Esophagus muscularis mucosa (tissue), 4 donors: ENCODE measurements around the gene SLC35D3. TPM values are rescaled to one million over a fixed set of nuclear protein-coding genes. Genes with fewer than 3 reads are reported as not detected.

Experiments
- DNase-seq: peaks from one replicate; pipeline ENCODE4 v3.0.0-alpha.2; 2017; ENCODE audit errors: extremely low spot score
- H3K27ac ChIP-seq, 4 donors: fragments of 200-600 bp; sonication (generic); replicated peaks in 1 of 4; 1 replicate in 3 of 4; 2 replicates in 1 of 4; pipeline ENCODE4 v1.5.1; 2016 to 2019; ENCODE audit warnings: mild to moderate bottlenecking in 1 of 4
- H3K27me3 ChIP-seq, 4 donors: fragments of 200-600 bp; sonication (generic); one replicate each; pipeline versions ENCODE4 v1.5.1 to v1.6.0; 2016 to 2019
- H3K36me3 ChIP-seq, 4 donors: fragments of 200-600 bp; sonication (generic); one replicate each; pipeline ENCODE4 v1.5.1; 2016 to 2019
- H3K4me1 ChIP-seq, 4 donors: fragments of 200-600 bp; sonication (generic); one replicate each; pipeline ENCODE4 v1.5.1; 2016 to 2019
- H3K4me3 ChIP-seq, 4 donors: fragments of 200-600 bp; sonication (generic); 1 replicate in 2 of 4; 2 replicates in 2 of 4; pipeline ENCODE4 v1.5.1; 2016 to 2019; ENCODE audit warnings: mild to moderate bottlenecking in 4 of 4, moderate library complexity in 1 of 4
- H3K9me3 ChIP-seq, 4 donors: fragments of 200-600 bp; sonication (generic); 1 replicate in 3 of 4; 2 replicates in 1 of 4; pipeline ENCODE4 v1.5.1; 2016 to 2019
- CTCF ChIP-seq, 3 experiments: fragments of 200-600 bp in 2 of 3; fragments of 450-650 bp in 1 of 3; sonication (generic) in 2 of 3; IDR thresholded peaks; one replicate each; pipeline ENCODE4 v1.5.1; 2017 to 2019; ENCODE audit warnings: antibody characterized with exemption in 3 of 3, mild to moderate bottlenecking in 2 of 3, moderate library complexity in 1 of 3
- EP300 ChIP-seq: sonication (generic); formaldehyde crosslinking; IDR thresholded peaks from one replicate; pipeline ENCODE4 v1.6.1; 2017; ENCODE audit warnings: antibody characterized with exemption
- POLR2A ChIP-seq: fragments of 450-650 bp; IDR thresholded peaks from one replicate; pipeline ENCODE4 v1.6.1; 2017; ENCODE audit warnings: antibody characterized with exemption, moderate library complexity, mild to moderate bottlenecking, low read depth
- POLR2AphosphoS5 ChIP-seq, 2 donors: sonication (generic); formaldehyde crosslinking; IDR thresholded peaks; one replicate each; pipeline ENCODE4 v1.6.1; 2017; ENCODE audit warnings: antibody characterized with exemption in 2 of 2
- WGBS: methylation state at CpG from one replicate; pipeline ENCODE4 v1.1.5; 2018; 5-methylcytosine and 5-hydroxymethylcytosine counted together
- intact Hi-C: fragments of 100-400 bp; cut with DNase I; formaldehyde crosslinking; loops from one replicate; pipeline ENCODE4 v1.15.1; 2023
- total RNA-seq, 4 donors: library from RNA; depleted of rRNA; stranded (reverse); fragments of >200 nt; gene quantifications; one replicate each; pipeline versions ENCODE4 v1.1.0 to v1.2.1, GENCODE V29; 2016

SLC35D3 gene
- total RNA-seq, 4 donors from 2014 or later: 0.11 to 0.42 (median 0.17) TPM; not detected in 1

- Histone ChIP-seq H3K9me3 (no peaks in the 10 kb centered on the region), H3K4me3 (no peak overlapping the region), H3K27ac (no peak overlapping the region), H3K27me3 (no peaks in the 10 kb centered on the region), H3K4me1 (no peaks in the 10 kb centered on the region), H3K36me3 (no peaks in the 10 kb centered on the region)
- no peak for TF ChIP-seq EP300
- TF ChIP-seq POLR2A: no peak
- no peak for TF ChIP-seq CTCF (IDR thresholded peaks at IDR 0.05)
- TF ChIP-seq POLR2AphosphoS5 (IDR thresholded peaks at IDR 0.05): no peak
- no peak for DNase-seq
- 80% methylated on average over 3 of the region's 3 CpGs for WGBS
- intact Hi-C loops: no loop called here
Observed at GRCh38 chr6:136886091-136886490, 36.0 kb upstream of the SLC35D3 start.

GRCh38 chr6:136887953-136888352, 34.1 kb upstream of the SLC35D3 start:
- Histone ChIP-seq H3K27ac (no peak overlapping the region), H3K36me3 (no peaks in the 10 kb centered on the region), H3K9me3 (no peaks in the 10 kb centered on the region), H3K4me3 (no peak overlapping the region), H3K27me3 (no peaks in the 10 kb centered on the region), H3K4me1 (no peaks in the 10 kb centered on the region)
- 14% methylated on average over 1 of the region's 1 CpG for WGBS
- no peak for TF ChIP-seq POLR2A
- no peak for TF ChIP-seq EP300
- TF ChIP-seq POLR2AphosphoS5 (IDR thresholded peaks at IDR 0.05): no peak
- TF ChIP-seq CTCF (IDR thresholded peaks at IDR 0.05): no peak
- no peak for DNase-seq
- intact Hi-C loops: no loop called here

GRCh38 chr6:136889271-136890193, 32.6 kb upstream of the SLC35D3 start:
- Histone ChIP-seq H3K27me3 (no peaks in the 10 kb centered on the region), H3K27ac (no peak overlapping the region), H3K9me3 (no peaks in the 10 kb centered on the region), H3K4me3 (no peak overlapping the region), H3K4me1 (no peaks in the 10 kb centered on the region), H3K36me3 (no peaks in the 10 kb centered on the region)
- intact Hi-C loops: no loop called here
- WGBS: 70% methylated on average over 6 of the region's 6 CpGs
- TF ChIP-seq POLR2AphosphoS5 (IDR thresholded peaks at IDR 0.05) (no peak), CTCF (IDR thresholded peaks at IDR 0.05) (no peak), POLR2A (no peak), EP300 (no peak)
- no peak for DNase-seq

- no peaks in the 10 kb centered on the region for H3K9me3 ChIP-seq
- 61% methylated on average over 4 of the region's 4 CpGs for WGBS
- TF ChIP-seq POLR2AphosphoS5 (IDR thresholded peaks at IDR 0.05) (no peak), POLR2A (no peak), EP300 (no peak), CTCF (IDR thresholded peaks at IDR 0.05) (no peak)
- H3K4me3 ChIP-seq: no peak overlapping the region
- no peak overlapping the region for H3K27ac ChIP-seq
- no peaks in the 10 kb centered on the region for H3K27me3 ChIP-seq
- intact Hi-C loops: no loop called here
- no peaks in the 10 kb centered on the region for H3K4me1 ChIP-seq
- no peaks in the 10 kb centered on the region for H3K36me3 ChIP-seq
- no peak for DNase-seq
Observed at GRCh38 chr6:136890194-136890839, 31.8 kb upstream of the SLC35D3 start.
